Osteocyte (in vitro differentiated cells): ENCODE data around the gene ARID5A. TPM values are rescaled to one million over a fixed set of nuclear protein-coding genes. Genes with fewer than 3 reads are reported as not detected.

ENCODE experiments used
- DNase-seq: peaks from one replicate; pipeline ENCODE4 v3.0.0; 2021; ENCODE audit warnings: mixed read lengths; ENCODE audit not compliant: unreplicated experiment; ENCODE audit errors: extremely low spot score
- H3K27ac Mint-ChIP-seq: one replicate; pipeline ENCODE4 v1.8.0; 2021; ENCODE audit warnings: mild to moderate bottlenecking, mixed read lengths; ENCODE audit not compliant: unreplicated experiment
- H3K27me3 Mint-ChIP-seq: one replicate; pipeline ENCODE4 v1.8.0; 2021; ENCODE audit warnings: mixed read lengths; ENCODE audit not compliant: unreplicated experiment
- H3K36me3 Mint-ChIP-seq: one replicate; pipeline ENCODE4 v1.8.0; 2021; ENCODE audit warnings: mixed read lengths; ENCODE audit not compliant: unreplicated experiment
- H3K4me1 Mint-ChIP-seq: one replicate; pipeline ENCODE4 v1.8.0; 2021; ENCODE audit warnings: mixed read lengths; ENCODE audit not compliant: unreplicated experiment
- H3K4me3 Mint-ChIP-seq: one replicate; pipeline ENCODE4 v1.8.0; 2021; ENCODE audit warnings: mild to moderate bottlenecking, moderate library complexity, mixed read lengths; ENCODE audit not compliant: unreplicated experiment
- H3K9me3 Mint-ChIP-seq: one replicate; pipeline ENCODE4 v1.8.0; 2021; ENCODE audit warnings: mixed read lengths; ENCODE audit not compliant: unreplicated experiment
- CTCF ChIP-seq: fragments of 200-600 bp; sonication (generic); IDR thresholded peaks from 2 replicates; pipeline ENCODE4 v1.5.0; 2021; ENCODE audit warnings: antibody characterized with exemption, mild to moderate bottlenecking, moderate library complexity
- total RNA-seq: library from RNA; stranded (reverse); gene quantifications from 2 replicates; pipeline ENCODE4 v1.2.1, GENCODE V29; 2021

ARID5A gene
- total RNA-seq, 1 donor from 2014 or later = 25.9 TPM

- Mint-ChIP-seq H3K27ac (no peak overlapping the region), H3K4me3 (no peak overlapping the region), H3K27me3 (peaks cover 26% of the 10 kb centered on the region), H3K36me3 (no peaks in the 10 kb centered on the region), H3K4me1 (peaks cover 5% of the 10 kb centered on the region), H3K9me3 (peaks cover 6% of the 10 kb centered on the region)
- no peak for TF ChIP-seq CTCF
- peak; percentile 83 for DNase-seq
Observed at GRCh38 chr2:96500385-96501066, 36.0 kb upstream of the ARID5A start.

- no peak overlapping the region for H3K27ac Mint-ChIP-seq
- H3K36me3 Mint-ChIP-seq = no peaks in the 10 kb centered on the region
- peaks cover 20% of the 10 kb centered on the region for H3K27me3 Mint-ChIP-seq
- no peak for TF ChIP-seq CTCF
- no peak overlapping the region for H3K4me3 Mint-ChIP-seq
- H3K9me3 Mint-ChIP-seq = no peaks in the 10 kb centered on the region
- H3K4me1 Mint-ChIP-seq = peaks cover 5% of the 10 kb centered on the region
- peak; percentile 51 for DNase-seq
Observed at GRCh38 chr2:96501471-96501874, 35.1 kb upstream of the ARID5A start.

GRCh38 chr2:96501886-96502810, 34.4 kb upstream of the ARID5A start:
- H3K36me3 Mint-ChIP-seq = no peaks in the 10 kb centered on the region
- no peak overlapping the region for H3K4me3 Mint-ChIP-seq
- no peak overlapping the region for H3K27ac Mint-ChIP-seq
- no peak for TF ChIP-seq CTCF
- peaks cover 20% of the 10 kb centered on the region for H3K27me3 Mint-ChIP-seq
- H3K9me3 Mint-ChIP-seq = no peaks in the 10 kb centered on the region
- DNase-seq = peak; percentile 77
- peaks cover 5% of the 10 kb centered on the region for H3K4me1 Mint-ChIP-seq

- H3K27me3 Mint-ChIP-seq = peaks cover 15% of the 10 kb centered on the region
- H3K27ac Mint-ChIP-seq = no peak overlapping the region
- no peak for TF ChIP-seq CTCF
- no peaks in the 10 kb centered on the region for H3K9me3 Mint-ChIP-seq
- H3K36me3 Mint-ChIP-seq = no peaks in the 10 kb centered on the region
- DNase-seq = peak; percentile 76
- peaks cover 5% of the 10 kb centered on the region for H3K4me1 Mint-ChIP-seq
- no peak overlapping the region for H3K4me3 Mint-ChIP-seq
Observed at GRCh38 chr2:96502891-96503636, 33.5 kb upstream of the ARID5A start.
